IPS DF 19.7 (cell line): Measurements from ENCODE around the gene KRT5.

Source experiments
- DNase-seq: peaks from one replicate; pipeline ENCODE4 v3.0.0-alpha.2; 2013; ENCODE audit warnings: low read depth, low spot score

The KRT5 gene

DNA sequence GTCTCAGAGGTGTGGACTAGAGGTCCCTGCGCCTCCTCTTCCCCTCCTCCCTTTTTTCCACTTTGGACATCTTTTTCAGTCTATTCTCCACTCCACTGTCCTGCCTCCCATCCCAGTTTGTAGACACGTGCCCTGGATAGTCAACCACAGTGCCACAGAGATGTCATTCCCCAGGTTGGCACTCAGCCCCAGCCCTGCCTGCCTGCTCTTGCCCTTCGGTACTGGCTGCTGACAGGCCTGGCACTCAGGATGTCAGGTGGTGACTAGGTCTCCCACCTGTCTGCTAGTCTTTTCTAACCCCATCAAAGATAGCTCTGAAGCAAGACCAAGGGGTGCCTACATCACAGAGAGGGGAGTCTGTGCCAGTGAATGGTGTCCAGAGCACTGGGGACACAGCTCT is 16.9 kb upstream of the KRT5 start:
- DNase-seq = no peak

DNA sequence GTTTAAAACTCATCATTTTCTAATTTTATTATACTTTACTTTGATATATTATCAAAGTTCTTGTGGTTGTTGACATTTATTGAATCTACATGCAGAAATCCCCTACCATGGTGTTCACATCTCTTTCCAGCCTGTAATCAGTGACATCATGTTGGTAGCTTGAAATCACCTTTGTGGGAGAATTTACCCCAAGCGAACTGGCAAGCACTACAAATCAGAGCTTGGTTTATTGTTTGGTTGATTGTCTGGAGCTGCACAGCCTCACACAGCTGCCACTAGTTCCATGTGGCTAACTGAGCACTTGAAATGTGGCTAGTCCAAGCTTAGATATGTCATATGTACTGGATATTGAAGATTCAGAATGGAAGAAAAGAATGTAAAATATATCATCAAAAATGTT is 15.4 kb upstream of the KRT5 start:
- DNase-seq = no peak

DNA sequence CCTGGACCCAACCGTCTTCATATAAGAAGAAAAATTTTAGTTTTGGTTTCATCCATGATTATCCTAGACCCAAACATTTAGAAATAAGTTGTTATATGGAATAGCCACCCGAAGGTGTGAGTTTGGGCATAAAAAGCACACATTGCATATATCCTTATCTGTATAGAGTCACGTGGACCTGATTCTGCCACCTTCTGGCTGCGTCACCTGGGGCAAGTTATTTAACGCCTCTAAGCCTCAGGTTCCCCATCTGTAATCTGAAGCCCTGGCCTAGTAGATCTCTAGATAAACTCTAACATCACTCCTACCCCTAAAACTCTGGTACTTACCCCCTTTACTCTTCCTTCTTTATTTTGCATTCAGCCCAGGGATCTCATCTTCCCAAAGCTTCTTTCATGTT is 14.3 kb upstream of the KRT5 start:
- DNase-seq = no peak

DNA sequence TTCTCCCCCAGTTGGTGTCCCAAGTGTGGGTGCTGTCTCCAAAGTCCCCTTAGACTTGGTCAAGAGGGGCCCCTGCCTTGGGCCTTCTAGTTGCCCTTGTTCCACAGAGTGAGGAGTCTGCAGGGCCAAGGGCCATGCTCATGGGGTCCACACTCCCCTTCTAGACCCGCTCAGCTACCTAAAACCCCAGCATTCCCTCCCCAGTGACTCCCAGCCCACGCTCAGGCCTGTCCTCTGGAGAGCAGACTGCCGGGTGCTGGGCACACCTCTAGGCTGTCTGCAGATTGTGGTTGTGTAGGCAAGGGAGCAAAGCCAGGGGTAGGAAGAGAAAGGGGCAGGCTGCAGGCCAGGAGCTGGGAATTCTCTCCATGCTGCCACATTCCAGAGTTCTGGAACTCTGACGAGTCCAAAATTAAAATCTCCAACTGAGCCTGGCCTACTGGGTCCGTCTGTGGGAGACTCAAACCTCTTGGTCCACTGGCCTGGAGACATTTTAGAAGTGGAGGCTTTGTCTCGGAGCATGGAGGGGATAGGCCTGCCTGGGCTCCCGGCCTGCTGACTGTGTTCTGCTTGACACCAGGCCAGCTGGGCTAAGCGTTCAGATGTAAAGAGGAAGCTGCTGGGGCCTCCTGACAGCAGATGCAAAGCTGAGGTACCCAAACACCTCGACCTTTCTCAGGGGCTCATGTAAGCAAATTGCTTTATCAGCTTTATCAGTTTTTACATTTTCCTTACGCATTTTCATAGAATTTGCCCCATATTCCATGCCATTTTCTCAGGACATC is 13.7 kb upstream of the KRT5 start:
- DNase-seq = no peak

DNA sequence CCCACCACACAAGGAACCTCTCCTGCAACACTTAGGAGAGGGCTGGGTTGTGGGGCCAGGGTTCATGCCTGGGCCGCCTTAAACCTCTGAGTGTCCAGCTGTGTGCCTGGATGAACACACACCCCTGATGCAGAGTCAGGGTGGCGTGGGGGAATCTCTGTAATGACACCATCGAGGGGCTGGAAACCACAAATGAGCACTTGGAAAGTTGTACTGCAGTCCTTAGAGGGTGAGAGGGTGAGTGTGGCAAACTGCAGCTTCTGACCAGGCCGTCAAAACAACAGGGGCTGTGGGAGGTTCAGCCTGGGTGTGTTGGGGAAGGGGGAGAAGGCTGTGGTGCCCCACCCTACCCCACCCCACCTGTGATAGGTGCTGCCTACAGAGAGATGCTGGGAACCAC is 12.4 kb upstream of the KRT5 start:
- no peak for DNase-seq

DNA sequence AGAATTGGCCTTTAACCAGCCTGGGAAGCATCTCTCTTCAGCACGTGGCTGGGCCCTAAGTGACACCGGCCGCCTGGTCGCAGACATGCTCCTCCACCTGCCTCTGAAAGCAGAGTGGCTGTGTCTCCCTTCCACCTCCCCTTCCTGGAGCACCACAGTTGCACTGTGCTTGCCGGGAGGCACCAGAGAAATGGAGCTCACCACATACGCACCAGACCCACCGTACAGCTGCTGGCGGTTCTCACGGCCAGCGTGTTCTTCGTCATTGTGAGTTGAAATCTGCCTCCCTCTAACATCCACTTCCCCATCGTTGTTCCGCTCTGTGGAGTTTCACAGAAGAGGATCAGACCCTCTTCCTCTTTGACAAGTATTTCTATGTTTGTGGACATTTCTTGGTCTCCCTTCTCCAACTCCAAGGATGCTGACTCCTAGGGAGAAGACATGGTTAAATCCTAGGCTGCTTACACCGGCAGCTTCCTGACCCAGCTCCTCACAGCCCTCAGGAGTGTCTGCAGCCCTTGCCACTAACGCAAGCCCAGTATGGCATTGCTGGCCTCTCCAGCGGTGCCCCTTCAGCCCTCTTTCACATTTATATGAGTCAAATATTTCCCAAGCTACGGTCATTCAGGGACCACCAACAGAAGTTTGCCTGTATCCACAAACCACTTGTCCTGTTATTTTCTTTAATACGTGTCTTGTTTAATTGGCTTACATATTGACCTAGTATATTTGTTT is 11.5 kb upstream of the KRT5 start:
- no peak for DNase-seq

DNA sequence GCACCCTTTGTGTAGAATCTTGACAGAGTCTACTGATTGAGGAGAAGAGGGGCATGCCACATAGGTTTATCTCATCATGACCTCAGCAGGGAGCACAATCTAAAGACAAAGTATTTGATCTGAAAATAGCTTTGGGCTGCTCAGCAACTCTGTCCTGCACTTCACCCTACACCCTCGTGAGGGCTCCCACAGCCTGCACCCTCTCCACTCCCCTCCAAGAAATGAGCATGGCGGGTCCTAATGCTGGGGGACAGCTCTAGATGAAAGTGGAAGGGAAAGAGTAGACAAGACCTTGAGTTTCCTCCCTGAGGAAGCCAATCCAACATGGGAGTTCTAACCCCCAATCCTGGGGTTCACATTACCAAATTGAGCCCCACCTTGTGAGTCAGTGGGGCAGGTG is 10.7 kb upstream of the KRT5 start:
- no peak for DNase-seq

DNA sequence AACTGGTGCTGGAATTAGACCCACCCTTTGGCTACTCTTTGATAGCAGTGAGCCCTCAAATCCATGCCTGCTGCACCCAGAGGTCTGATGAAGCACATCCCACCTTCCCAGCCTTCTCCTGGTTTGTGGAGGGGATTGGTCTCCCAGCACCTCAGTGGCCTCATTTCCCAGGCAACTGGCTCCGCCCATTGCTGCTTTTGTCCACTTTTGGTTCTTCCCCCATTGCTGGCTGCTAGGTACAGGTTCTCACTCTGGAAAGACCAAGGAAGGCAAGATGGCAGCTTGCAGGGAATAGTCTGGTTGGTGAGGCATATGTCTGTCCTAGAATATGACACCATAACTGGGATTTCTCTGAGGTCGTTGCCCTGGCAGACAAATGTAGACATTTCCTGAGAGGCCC is 10.2 kb upstream of the KRT5 start:
- DNase-seq = no peak

DNA sequence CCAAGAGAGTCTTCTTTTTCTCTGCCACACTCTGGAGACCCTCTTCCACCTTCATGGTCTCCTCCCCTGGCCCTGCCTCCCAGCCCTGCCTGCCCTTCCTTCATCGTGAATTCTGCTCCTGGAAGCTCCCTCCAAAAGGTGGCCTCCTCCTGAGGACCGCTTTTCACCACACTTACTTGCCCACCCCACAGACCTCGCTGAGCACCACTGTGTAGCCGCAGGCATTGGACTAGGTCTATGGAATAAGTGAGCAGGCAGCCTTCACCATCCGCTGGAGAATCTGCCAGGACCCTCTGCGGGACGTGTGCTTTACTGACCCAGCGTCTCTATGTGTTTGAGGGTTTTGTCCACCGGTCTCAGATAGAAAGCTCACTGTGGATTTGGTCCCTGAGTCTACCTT is 9.7 kb upstream of the KRT5 start:
- no peak for DNase-seq

DNA sequence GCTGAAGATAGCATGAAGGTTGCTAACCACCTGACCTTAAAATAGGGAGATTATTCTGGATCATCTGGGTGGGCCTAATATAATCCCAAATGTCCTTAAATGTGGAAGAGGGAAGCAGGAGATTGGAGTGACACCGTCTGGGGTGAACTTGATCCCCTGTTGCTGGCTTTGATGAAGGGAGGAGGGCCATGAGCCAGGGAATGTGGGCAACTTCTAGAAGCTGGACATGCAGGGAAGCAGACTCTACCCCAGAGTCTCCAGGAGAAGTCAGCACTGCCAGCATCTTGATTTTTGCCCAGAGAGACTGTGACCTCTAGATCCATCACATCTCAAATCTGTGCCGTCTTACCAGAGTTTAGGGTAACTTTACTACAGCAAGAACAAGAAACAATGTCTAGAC is 9.2 kb upstream of the KRT5 start:
- no peak for DNase-seq

DNA sequence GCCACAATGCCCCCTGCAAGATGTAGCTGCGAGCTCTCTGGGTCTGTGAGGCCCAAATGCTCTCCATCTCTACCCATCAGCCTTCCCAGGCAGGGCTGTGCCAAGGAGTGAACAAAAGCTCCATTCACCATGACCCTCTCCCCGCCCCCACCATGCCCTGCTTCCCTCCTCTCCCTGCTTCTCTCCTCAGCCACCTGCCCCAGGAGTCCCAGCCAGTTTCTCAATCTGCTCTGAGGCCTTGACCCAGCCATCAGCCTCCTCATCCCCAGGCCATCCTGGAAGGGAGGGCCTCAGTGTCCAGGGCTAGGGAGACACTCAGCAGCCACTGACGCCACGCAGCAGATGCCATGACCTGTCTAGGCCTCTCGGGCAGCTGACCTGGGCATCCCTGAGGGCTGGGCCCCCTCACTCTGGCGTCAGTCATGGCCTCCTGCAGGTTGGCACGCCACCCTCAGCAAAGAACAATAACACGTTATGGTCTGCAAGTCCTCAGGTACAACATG is 8.5 kb upstream of the KRT5 start:
- DNase-seq = no peak

DNA sequence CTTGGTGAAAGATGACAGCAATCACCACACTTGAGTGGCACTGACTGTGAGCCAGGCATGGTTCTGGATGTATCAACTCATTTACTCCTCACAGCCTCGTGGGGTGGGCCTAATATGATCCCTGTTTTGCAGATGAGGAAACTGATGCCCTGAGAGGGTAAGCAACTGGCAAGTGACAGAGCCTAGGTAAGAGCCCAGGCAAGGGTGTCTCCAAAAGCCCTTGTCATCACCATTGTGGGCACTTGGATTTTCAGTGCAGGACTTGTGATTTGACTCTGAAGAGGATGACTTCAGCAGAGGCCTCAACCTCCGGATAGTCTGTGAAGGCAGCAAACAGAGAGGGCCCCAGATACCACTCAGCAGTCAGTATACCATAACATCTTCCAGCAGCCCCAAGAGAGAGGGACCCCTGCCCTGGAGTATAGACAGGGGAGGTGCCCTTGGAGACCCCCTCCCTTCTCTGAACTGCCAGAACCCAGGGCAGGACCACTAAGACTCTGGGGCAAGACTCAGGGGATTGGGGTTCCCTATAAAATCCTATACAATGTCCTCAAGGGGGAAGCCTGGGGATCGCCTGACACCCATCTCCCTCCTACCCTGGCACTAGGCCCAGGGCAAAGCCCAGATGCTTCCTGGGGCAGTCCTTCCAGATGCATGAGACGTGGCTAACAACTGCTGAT is 7.1 kb upstream of the KRT5 start:
- DNase-seq = no peak

DNA sequence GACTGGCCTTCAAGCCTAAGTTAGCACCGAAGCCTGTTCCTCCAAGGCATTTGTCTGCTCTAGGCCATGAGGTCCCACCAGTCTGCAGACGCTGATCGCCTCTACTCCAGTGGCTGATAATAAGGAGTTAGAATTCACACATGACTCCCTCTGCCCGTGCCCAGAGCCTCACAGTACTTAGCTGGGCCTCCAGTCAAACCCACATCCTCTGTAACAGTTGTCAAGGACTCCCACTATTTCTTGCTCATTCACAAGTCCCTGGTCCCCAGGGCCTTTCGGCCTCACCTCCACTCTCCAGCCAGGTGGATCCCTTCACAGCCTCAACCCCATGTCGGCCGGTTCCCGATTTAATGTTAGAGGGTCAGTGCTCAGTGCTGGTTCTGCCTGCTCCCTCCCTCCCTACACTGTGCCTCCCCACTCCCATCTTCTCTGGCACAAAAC is 6.3 kb upstream of the KRT5 start:
- DNase-seq = no peak

DNA sequence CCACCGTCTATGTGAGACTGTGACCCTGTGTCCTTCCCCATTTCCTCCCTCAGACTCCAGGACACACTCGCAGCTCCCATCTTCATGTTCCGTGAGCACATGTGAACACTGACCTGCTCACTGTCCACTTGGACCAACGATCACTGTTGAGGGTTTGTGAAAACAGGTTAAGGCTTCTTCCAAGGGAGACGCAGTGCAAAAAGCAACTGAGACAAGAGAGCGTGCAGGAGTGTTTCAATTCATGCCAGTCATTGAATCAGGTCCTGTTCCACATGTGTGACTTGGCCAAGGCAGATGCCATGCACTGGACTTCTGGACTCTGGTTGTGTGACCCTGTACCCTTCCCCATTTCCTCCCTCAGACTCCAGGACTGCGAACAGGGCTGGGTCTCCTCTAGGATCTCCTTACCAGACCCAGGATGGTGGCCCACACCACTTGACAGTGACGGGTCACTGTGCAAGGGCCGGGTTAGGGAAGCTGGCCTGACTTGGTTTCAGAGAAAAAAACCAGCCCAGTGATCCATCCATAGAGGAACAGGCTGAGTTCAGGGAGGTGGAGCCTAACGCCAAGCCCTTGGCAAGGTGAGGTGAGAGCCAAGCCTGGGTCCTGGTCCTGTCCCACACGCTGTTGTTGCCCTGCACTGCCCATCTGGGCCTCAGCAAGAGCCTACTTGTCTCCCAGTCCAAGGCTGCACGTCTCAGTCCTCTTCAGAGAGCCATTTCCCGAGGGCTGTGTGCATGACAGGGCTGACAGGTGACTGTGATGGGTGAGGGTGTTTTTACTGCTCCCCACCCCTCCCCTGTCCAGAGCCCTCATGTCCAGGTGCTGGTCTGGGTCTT is 5.7 kb upstream of the KRT5 start:
- DNase-seq = no peak

DNA sequence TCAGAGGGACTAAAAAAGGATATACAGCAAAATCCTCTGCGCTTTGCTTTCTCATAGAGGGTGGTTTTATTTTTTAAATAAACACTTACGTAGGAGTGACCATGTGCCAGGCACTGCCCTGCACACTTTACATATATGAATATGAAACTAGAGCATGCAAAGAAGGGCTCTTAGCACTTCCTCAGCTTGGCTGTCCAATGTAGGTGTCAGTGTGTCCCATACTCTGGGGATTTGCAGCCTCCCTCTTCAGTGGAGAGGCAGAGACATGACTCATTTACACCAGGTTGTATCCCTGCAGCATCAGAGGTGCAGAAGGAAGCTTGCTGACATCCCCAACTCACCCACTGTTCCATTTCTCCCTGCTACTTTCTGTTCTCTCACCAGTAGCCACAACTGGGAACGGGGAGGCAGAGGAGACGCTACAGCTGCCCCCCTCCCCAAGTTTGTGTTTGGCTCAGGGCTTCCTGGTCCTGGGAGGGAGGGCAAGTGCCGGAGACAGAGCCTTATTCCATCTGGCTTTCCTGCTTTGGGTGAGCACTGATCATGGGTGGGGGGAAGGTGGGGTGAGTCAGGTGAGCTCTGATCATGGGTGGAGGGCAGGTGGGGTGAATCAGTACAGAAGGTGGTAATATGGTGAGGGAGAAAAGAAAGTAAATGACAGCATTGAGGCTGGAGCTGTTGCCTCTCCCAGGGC is 4.9 kb upstream of the KRT5 start:
- no peak for DNase-seq

DNA sequence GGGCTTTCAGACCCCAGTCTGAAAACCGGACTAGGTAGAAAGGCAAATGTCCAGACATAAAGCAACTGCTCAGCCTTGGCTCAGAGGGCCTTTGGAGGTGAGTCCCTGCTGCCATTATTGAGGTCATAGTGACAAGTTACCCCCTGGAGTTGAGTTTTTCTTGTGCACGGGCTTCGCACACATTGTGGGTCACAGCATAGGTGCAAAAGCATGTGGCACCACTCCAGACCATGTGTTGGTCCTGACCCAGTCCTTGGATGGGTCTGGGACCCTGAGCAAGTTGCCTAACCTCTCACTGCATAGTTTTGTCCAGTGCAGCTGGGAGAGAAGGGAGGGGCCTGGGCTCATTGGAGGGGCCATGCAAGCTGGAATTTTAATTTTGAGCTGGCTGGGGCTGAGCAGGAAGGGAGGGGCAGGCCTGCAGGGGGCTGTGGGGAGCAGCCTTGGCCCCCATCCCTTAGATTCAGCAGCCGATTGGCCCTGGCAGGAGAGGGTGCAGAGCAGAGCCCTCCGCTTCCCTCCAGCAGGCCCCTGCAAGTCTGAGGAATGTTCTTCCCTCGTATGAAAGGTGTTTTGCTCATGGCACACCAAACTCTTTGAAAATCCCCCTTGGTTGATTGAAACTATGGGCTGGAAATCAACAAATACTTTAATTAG is 4.2 kb upstream of the KRT5 start:
- no peak for DNase-seq

DNA sequence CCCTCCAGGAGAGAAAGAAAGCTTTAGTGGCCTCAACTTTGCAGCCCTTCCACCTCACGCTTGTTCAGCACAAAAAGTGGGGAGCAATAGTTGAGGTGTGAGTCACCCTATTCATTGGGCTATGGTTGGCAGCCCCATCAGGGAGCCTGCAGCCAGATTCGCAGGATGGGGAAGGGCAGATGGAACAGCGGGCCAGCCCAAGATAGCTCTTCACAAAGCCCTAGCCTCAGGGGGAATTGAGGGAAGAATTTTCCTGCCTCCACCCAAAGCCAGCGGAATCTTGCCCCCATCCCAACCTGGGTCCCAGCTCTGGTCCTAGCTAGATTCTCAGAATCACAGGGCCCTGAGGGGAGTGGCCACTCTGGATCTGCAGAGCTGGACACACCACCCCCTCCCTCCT is 3.6 kb upstream of the KRT5 start:
- DNase-seq = no peak

DNA sequence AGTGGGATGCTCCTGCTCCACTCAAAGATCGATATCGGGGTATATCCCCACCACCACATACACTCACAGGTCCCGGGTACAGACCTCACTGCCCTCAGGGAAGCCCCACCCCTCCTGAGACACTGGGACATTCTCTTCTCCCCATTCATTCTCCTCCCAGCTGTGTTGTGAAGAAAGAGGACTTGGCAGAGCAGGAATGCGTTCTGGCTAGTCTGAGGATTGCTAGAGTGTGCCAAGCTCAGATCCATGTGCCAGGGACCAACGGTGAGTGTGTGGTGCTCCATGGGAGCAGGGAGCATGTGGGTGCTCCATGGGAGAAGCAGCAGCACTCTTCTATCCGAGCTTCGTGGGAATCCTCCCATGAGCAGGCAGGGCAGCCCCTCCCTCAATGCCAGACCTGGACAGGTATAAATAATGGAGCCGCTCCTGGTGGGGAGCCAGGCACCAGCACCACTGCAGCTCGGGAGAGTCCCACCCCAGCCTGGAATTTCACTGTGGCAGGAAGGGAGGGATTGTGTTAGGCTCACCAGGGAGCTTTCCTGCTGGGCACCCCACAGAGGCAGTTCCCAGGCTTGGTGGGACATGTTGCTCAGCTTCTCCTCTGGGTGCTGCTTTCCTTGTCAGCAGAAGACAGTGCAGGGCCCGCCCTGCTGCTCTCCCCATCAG is 2.3 kb upstream of the KRT5 start:
- no peak for DNase-seq

DNA sequence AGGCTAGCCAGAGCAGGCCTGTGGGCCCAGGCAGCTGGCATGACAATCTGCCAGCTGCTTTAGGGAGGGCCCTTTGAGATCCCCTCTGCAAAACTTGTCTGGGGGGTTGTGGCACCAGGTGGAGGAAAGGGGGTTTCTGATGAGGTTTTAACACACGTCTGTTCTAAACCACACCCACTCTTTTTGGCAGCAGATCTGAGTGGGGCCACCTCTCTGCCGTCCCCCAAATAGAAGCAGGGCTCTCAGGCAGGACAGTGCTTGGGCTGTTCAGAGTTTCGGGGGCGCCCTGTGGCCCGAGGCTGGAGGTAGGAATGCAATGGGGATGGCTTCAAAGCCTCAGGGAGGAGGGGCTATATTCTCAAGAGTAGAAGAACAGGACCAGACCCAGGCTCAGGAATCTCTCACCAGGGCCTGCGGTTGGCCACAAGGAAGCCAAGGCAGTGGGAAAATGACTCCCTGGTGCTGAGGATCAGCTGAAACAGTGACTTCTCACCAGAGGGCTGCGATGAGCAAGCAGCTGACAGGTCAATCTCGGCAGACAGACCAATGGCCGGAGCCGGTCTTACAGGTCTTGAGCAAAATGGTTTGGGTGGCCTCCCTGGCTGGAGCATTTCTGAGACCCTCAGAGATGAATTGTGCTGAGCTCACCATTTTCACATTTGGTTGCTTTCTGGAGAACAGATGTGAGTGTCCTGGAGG is 1.5 kb upstream of the KRT5 start:
- no peak for DNase-seq
